T-cell (primary cell): ENCODE measurements around the gene PPIF. TPM values are rescaled to one million over a fixed set of nuclear protein-coding genes. Genes with fewer than 3 reads are reported as not detected.

Experiments used
- ATAC-seq, 4 experiments: fragments of 200-7000 bp in 3 of 4; fragments of 150-1000 bp in 1 of 4; cut with Tn5 transposase; replicated peaks in 1 of 4; 1 replicate in 3 of 4; 2 replicates in 1 of 4; pipeline ENCODE4 v1.10.0; 2021; ENCODE audit warnings: moderate library complexity in 3 of 4, mild to moderate bottlenecking in 2 of 4, moderate number of reproducible peaks in 1 of 4
- CTCF ChIA-PET, 2 donors: fragments of 300-600 bp; sonication (Branson Sonifier 250); formaldehyde crosslinking; loops; one replicate each; lab custom pipeline; 2022; ENCODE audit warnings: antibody characterized with exemption in 2 of 2; lab: Charles Lee
- POLR2A ChIA-PET, 2 donors: fragments of 300-600 bp; sonication (Branson Sonifier 250); formaldehyde crosslinking; loops; one replicate each; lab custom pipeline; 2022; ENCODE audit warnings: antibody characterized with exemption in 2 of 2; lab: Charles Lee
- DNase-seq, 35 experiments: peaks; one replicate each; pipeline versions ENCODE4 v3.0.0 to v3.0.0-alpha.2; 2013 to 2023
- H3K27ac ChIP-seq: one replicate; pipeline ENCODE4 v1.5.1; 2013; ENCODE audit warnings: low read length
- H3K27me3 ChIP-seq, 2 experiments: replicated peaks in 1 of 2; 1 replicate in 1 of 2; 2 replicates in 1 of 2; pipeline versions ENCODE4 v1.6.1 to v1.7.0; 2013; ENCODE audit warnings: low read length in 1 of 2, mixed read lengths in 1 of 2; ENCODE audit not compliant: control insufficient read depth in 2 of 2, insufficient read depth in 2 of 2; ENCODE audit errors: extremely low read depth in 1 of 2
- H3K36me3 ChIP-seq, 2 donors: 1 replicate in 1 of 2; 2 replicates in 1 of 2; pipeline versions ENCODE4 v1.6.1 to v1.7.0; 2013; ENCODE audit warnings: low read length in 1 of 2; ENCODE audit not compliant: control insufficient read depth in 2 of 2, insufficient read depth in 1 of 2; ENCODE audit errors: extremely low read depth in 1 of 2
- H3K4me1 ChIP-seq, 2 experiments: 1 replicate in 1 of 2; 2 replicates in 1 of 2; pipeline versions ENCODE4 v1.6.1 to v1.7.0; 2013; ENCODE audit warnings: low read length in 2 of 2, mixed read lengths in 1 of 2; ENCODE audit not compliant: insufficient read depth in 2 of 2, control insufficient read depth in 1 of 2; ENCODE audit errors: extremely low read depth in 1 of 2
- H3K4me3 ChIP-seq, 2 donors: 1 replicate in 1 of 2; 2 replicates in 1 of 2; pipeline versions ENCODE4 v1.5.1 to v1.7.0; 2013; ENCODE audit warnings: mild to moderate bottlenecking in 2 of 2, low read length in 1 of 2, moderate library complexity in 1 of 2; ENCODE audit not compliant: control insufficient read depth in 1 of 2; ENCODE audit errors: extremely low read depth in 1 of 2
- H3K9me3 ChIP-seq: 2 replicates; pipeline ENCODE4 v1.7.0; 2013
- H3K27ac Mint-ChIP-seq, 2 donors: one replicate each; pipeline ENCODE4 v1.8.0; 2020 to 2021; ENCODE audit warnings: mild to moderate bottlenecking in 2 of 2, mixed read lengths in 2 of 2
- H3K27me3 Mint-ChIP-seq, 2 donors: one replicate each; pipeline ENCODE4 v1.8.0; 2021 to 2022; ENCODE audit warnings: mixed read lengths in 2 of 2
- H3K36me3 Mint-ChIP-seq: one replicate; pipeline ENCODE4 v1.8.0; 2021; ENCODE audit warnings: mixed read lengths
- H3K4me1 Mint-ChIP-seq, 3 donors: one replicate each; pipeline ENCODE4 v1.8.0; 2020 to 2022; ENCODE audit warnings: mixed read lengths in 3 of 3, mild to moderate bottlenecking in 1 of 3
- H3K4me3 Mint-ChIP-seq, 3 donors: one replicate each; pipeline ENCODE4 v1.8.0; 2020 to 2022; ENCODE audit warnings: mild to moderate bottlenecking in 3 of 3, mixed read lengths in 3 of 3, moderate library complexity in 3 of 3
- H3K9me3 Mint-ChIP-seq, 3 donors: one replicate each; pipeline ENCODE4 v1.8.0; 2020 to 2022; ENCODE audit warnings: mixed read lengths in 3 of 3
- WGBS: methylation state at CpG from one replicate; pipeline ENCODE4 v1.1.5; 2013; ENCODE audit warnings: missing lambda C conversion rate; ENCODE audit not compliant: insufficient coverage; 5-methylcytosine and 5-hydroxymethylcytosine counted together
- total RNA-seq, 35 experiments: library from RNA in 6 of 35; stranded (reverse) in 6 of 35; fragments of 120-200 nt in 1 of 35; gene quantifications; one replicate each; pipeline versions ENCODE4 v1.2.1 to v1.2.4 and lab custom pipeline; 2013 to 2026

PPIF gene
- total RNA-seq, 5 donors from 2014 or later (not counting 1 experiment from before 2014, with no cell fraction given) = 25.6 to 36.2 (median 31.3) TPM

DNA sequence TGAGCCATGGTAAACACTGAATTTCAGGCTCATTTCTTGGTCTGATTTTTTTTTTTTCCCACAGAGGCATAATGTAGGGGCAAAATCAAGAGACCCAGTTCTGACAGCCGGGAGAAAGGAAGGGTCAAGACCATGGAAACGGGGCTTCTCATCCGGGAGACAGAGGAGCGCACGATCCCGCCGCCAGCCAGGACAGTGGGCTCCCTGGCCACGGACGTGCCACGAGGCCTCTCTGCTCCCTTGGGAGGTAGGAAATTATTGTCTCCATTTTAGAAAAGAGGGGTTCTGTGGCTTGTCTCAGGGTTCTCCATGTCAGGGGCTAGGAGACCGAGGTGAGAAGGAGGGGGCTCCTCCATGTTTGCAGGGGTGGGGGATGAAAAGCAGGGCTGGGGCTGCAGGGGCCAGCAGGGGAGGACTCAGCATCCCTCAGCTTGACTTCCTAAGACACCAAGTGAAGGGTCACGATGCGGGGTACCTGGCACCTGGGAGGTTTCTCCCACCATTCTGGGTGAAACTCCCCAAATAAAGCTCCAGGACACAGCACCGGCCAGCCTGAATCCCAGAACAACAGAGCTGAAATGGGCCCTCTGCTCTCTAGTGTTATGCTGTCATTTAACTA, 37.6 kb downstream of the PPIF start:
- Mint-ChIP-seq H3K27me3 (no peaks in the 10 kb centered on the region), H3K9me3 (no peaks in the 10 kb centered on the region), H3K27ac (no peak overlapping the region), H3K36me3 (no peaks in the 10 kb centered on the region), H3K4me3 (no peak overlapping the region), H3K4me1 (no peaks in the 10 kb centered on the region)
- POLR2A ChIA-PET = interaction anchor here in 1 of 2 donors (0.7 kb wide), 1 partner anchor 50 kb away, joined by 3 read pairs; no protein-coding TSS in a partner anchor
- Histone ChIP-seq H3K27ac (no peak overlapping the region), H3K36me3 (no peaks in the 10 kb centered on the region), H3K4me1 (no peaks in the 10 kb centered on the region), H3K4me3 (no peak overlapping the region), H3K9me3 (no peaks in the 10 kb centered on the region), H3K27me3 (peaks cover 0 to 6% of the 10 kb centered on the region in 2 experiments)
- peak in 1 of 35 experiments; percentile 2 for DNase-seq
- CTCF ChIA-PET = no interaction called here
- ATAC-seq = no peak
- WGBS = 89% methylated on average over 14 of the region's 14 CpGs

DNA sequence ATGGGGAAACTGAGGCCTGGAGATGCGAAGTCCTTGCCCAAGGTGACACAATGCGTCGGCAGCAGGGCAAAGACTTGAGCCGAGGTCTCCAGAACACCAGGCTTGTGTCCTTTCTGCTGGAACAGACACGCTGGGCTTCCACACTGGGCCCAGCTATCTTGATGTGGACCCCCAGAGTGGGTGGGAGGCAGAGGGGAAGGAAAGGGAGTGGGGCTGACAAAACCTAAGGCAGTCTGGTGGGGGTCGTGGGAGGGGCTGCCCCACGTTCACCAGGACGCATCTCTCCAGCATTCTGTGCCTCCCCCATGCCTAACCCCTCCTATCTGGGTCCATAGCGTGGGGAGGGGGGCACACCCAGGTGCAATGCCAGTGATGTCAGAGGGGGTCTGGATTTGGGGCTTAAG, 38.1 kb downstream of the PPIF start:
- Histone ChIP-seq H3K36me3 (no peaks in the 10 kb centered on the region), H3K4me1 (no peaks in the 10 kb centered on the region), H3K27me3 (peaks cover 0 to 6% of the 10 kb centered on the region in 2 experiments), H3K9me3 (no peaks in the 10 kb centered on the region), H3K4me3 (no peak overlapping the region), H3K27ac (no peak overlapping the region)
- no peaks in the 10 kb centered on the region for H3K4me1 Mint-ChIP-seq
- CTCF ChIA-PET = no interaction called here
- H3K27me3 Mint-ChIP-seq = no peaks in the 10 kb centered on the region
- no peaks in the 10 kb centered on the region for H3K9me3 Mint-ChIP-seq
- no peak for DNase-seq
- no peak overlapping the region for H3K4me3 Mint-ChIP-seq
- H3K36me3 Mint-ChIP-seq = no peaks in the 10 kb centered on the region
- POLR2A ChIA-PET = no interaction called here
- 88% methylated on average over 5 of the region's 9 CpGs for WGBS
- no peak overlapping the region for H3K27ac Mint-ChIP-seq
- ATAC-seq = no peak

DNA sequence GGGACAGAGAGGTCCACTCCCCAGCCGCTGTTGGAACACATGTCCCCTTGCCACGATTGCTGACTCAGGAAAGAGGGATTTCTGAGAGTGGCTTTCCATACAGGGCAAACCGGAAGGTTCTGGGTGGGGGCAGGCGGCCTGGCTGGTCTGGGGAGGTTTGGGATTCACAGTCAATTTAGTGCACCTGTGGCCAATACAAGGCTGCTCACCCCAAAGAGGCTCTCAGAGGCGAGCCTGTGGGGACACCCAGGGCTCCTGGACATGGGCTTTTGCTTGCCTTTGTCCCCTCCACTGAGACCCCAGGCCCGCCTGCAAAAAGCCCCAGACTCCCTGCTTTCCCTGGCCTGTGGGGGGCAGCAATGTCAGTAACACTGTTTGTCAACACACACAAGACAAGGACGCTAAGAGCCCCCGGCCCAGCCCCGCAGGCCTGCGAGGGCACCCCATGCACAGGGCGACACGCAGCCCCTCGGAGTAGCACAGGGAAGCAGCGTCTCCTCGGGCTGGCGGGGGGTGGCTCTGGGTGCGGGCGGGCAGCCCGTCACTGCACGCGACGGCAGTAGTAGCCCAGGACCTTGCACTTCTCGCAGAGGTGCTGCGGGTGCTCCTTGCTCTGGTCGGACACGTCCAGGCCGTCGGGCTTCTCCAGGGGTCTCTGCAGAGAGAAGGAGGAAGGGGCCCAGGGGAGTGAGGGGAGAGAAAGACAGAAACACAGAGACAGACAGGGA, 38.7 kb downstream of the PPIF start:
- H3K4me3 ChIP-seq = no peak overlapping the region
- H3K27ac ChIP-seq = no peak overlapping the region
- H3K36me3 ChIP-seq = no peaks in the 10 kb centered on the region
- peak in 3 of 35 experiments; percentile 2 to 19 (median 3) for DNase-seq
- no peaks in the 10 kb centered on the region for H3K4me1 Mint-ChIP-seq
- no peak overlapping the region for H3K27ac Mint-ChIP-seq
- 93% methylated on average over 27 of the region's 28 CpGs for WGBS
- ATAC-seq = no peak
- H3K36me3 Mint-ChIP-seq = no peaks in the 10 kb centered on the region
- H3K9me3 Mint-ChIP-seq = no peaks in the 10 kb centered on the region
- H3K4me3 Mint-ChIP-seq = no peak overlapping the region
- H3K9me3 ChIP-seq = no peaks in the 10 kb centered on the region
- peaks cover 0 to 4% of the 10 kb centered on the region in 2 experiments for H3K27me3 ChIP-seq
- ChIA-PET CTCF (no interaction called here), POLR2A (no interaction called here)
- no peaks in the 10 kb centered on the region for H3K4me1 ChIP-seq
- no peaks in the 10 kb centered on the region for H3K27me3 Mint-ChIP-seq

DNA sequence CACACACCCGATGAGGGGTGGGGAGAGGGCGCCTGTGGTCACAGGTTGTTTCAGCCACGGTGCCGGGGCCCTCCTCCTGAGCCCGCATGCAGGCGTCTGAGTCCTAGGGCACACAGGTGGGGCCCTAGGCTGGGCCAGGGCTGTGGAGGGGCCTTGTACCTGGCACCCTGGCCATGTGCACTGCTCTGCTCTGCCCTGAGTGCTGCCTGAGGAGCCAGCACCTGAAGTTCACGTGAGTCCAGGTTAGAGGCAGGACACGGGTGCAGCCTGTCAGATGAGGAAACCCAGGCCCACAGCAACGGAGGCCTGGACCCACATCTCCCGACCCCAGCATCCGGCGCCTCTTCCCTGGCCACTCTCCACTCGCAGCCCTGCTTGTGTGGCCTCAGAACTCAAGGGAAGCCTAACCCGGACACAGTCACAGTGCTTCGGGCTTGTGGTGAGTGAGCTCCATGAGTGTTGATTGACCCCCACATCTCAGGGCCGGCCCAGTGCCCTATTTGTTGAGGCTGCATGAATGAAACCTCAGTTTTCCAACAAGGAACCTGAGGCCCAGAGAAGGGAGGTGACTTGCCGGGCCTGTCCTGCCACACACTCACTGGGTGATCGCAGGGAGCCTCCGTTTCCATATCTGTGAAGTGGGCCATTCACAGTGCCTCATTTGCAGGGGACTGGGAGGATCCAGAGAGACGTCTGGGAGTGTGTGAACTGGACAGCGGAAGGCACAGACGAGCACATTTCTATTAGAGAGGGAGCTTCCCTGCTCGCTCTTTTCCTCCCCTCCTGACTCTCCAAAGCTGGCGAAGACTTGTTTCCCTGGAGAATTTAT, 39.6 kb downstream of the PPIF start:
- Histone ChIP-seq H3K36me3 (no peaks in the 10 kb centered on the region), H3K4me1 (no peaks in the 10 kb centered on the region), H3K9me3 (no peaks in the 10 kb centered on the region), H3K27ac (no peak overlapping the region), H3K4me3 (no peak overlapping the region), H3K27me3 (peaks cover 0 to 3% of the 10 kb centered on the region in 2 experiments)
- Mint-ChIP-seq H3K27me3 (no peaks in the 10 kb centered on the region), H3K36me3 (no peaks in the 10 kb centered on the region), H3K4me3 (no peak overlapping the region), H3K9me3 (no peaks in the 10 kb centered on the region), H3K4me1 (no peaks in the 10 kb centered on the region), H3K27ac (no peak overlapping the region)
- ChIA-PET POLR2A (no interaction called here), CTCF (no interaction called here)
- ATAC-seq (no peak), DNase-seq (peak in 3 of 35 experiments; percentile 1 to 19 (median 2))
- 80% methylated on average over 19 of the region's 24 CpGs for WGBS

DNA sequence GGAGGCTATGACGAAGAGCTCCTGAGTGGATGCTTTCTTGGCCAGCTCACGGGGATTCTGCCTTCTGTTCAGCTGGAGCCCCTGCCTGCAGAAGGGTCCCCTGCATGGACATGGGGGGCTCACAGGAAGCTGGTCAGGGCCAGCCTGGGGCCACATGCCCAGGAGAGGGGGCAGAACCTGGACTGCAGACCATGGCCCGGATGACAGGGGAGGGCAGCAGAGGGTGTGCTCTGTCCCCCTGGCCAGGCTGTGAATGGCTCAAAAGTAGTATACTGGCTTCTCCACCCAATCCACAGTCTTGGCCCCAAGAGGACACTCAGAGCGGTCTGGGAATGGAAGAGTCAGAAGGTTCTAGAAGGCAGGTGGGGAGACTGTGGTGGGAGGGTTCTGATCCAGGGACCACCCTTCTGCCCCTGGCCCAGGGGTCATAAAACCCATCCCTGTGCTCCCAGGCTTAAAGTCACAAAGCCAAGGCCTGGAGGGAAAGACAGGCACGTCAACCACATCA, 40.3 kb downstream of the PPIF start:
- no peak overlapping the region for H3K4me3 ChIP-seq
- H3K36me3 ChIP-seq = no peaks in the 10 kb centered on the region
- Mint-ChIP-seq H3K36me3 (no peaks in the 10 kb centered on the region), H3K4me3 (no peak overlapping the region), H3K27ac (no peak overlapping the region), H3K4me1 (no peaks in the 10 kb centered on the region), H3K27me3 (no peaks in the 10 kb centered on the region), H3K9me3 (no peaks in the 10 kb centered on the region)
- ATAC-seq (no peak), DNase-seq (peak in 2 of 35 experiments; percentile 7 to 9)
- POLR2A ChIA-PET = no interaction called here
- no peaks in the 10 kb centered on the region for H3K9me3 ChIP-seq
- no peaks in the 10 kb centered on the region for H3K4me1 ChIP-seq
- H3K27me3 ChIP-seq = peaks cover 0 to 2% of the 10 kb centered on the region in 2 experiments
- CTCF ChIA-PET = no interaction called here
- WGBS = 75% methylated on average over 5 of the region's 5 CpGs
- H3K27ac ChIP-seq = no peak overlapping the region
